Activated CD4-positive, alpha-beta T cell treated with anti-CD3 and anti-CD28 coated beads, Interleukin-2, Interleukin-4, amounts not matched to agents 100 ng/mL and 50 ng/mL, durations not matched to agents 16 hours and 8 hours (primary cell): ENCODE data around the gene RPL37A.

Source experiments
- DNase-seq: peaks from one replicate; pipeline ENCODE4 v3.0.0-alpha.2; 2020; ENCODE audit warnings: low spot score

Gene RPL37A

GRCh38 chr2:216548901-216549331, 50.3 kb downstream of the RPL37A start:
- DNase-seq = no peak

GRCh38 chr2:216549926-216550690, 51.5 kb downstream of the RPL37A start:
- no peak for DNase-seq

- no peak for DNase-seq
These were observed 52.8 kb downstream of the RPL37A start for GRCh38 chr2:216551234-216552068.

- DNase-seq = no peak
These were observed 54.4 kb downstream of the RPL37A start for GRCh38 chr2:216553093-216553478.
